Endothelial cell of umbilical vein (primary cell): Measurements from ENCODE around the gene RAP1GDS1. TPM values are rescaled to one million over a fixed set of nuclear protein-coding genes. Genes with fewer than 3 reads are reported as not detected.

Experiments
- BruUV-seq: library from RNA; stranded (reverse); fragments of 400-500 nt; replicated peaks from 2 replicates; lab custom pipeline; 2021; lab: Mats Ljungman, UMichigan
- CTCF ChIA-PET: fragments of 300-600, 350-600 bp; sonication (Branson Sonifier 250); formaldehyde crosslinking; loops from one replicate; lab custom pipeline; 2021; ENCODE audit warnings: antibody characterized with exemption, inconsistent platforms; lab: Charles Lee
- POLR2A ChIA-PET: fragments of 300-600, 350-600 bp; sonication (Branson Sonifier 250); formaldehyde crosslinking; loops from one replicate; lab custom pipeline; 2021; ENCODE audit warnings: antibody characterized with exemption, inconsistent platforms; lab: Charles Lee
- DNase-seq: peaks from one replicate; pipeline ENCODE4 v3.0.0-alpha.2; 2011; ENCODE audit warnings: low read depth, low spot score
- FAIRE-seq: peaks from 2 replicates; lab custom pipeline; 2011; peaks lifted over from hg19 to GRCh38; lab: Jason Lieb, UNC
- H2AFZ ChIP-seq: 2 replicates; pipeline ENCODE4 v1.6.0; 2012; ENCODE audit warnings: low read depth, low read length, control low read depth, inconsistent platforms
- H3K27ac ChIP-seq: 2 replicates; pipeline ENCODE4 v1.5.1; 2011; ENCODE audit warnings: low read depth, mild to moderate bottlenecking, control low read depth, low read length, moderate library complexity; ENCODE audit not compliant: insufficient read depth
- H3K27me3 ChIP-seq, 2 experiments: 2 replicates each; pipeline versions ENCODE4 v1.6.0 to v1.6.1; 2011; ENCODE audit warnings: low read length in 2 of 2, mixed read lengths in 1 of 2; ENCODE audit not compliant: control insufficient read depth in 2 of 2, insufficient read depth in 2 of 2
- H3K36me3 ChIP-seq, 2 experiments: 2 replicates in 1 of 2; 3 replicates in 1 of 2; pipeline ENCODE4 v1.5.1; 2011; ENCODE audit warnings: low read length in 2 of 2, mild to moderate bottlenecking in 1 of 2, moderate library complexity in 1 of 2; ENCODE audit not compliant: control insufficient read depth in 2 of 2, insufficient read depth in 2 of 2; ENCODE audit errors: extremely low read depth in 1 of 2
- H3K4me1 ChIP-seq: 3 replicates; pipeline ENCODE4 v1.5.1; 2011; ENCODE audit warnings: mild to moderate bottlenecking, low read length; ENCODE audit not compliant: control insufficient read depth, insufficient read depth; ENCODE audit errors: extremely low read depth
- H3K4me2 ChIP-seq: 2 replicates; pipeline ENCODE4 v1.6.1; 2011; ENCODE audit warnings: low read length, control low read depth, mixed read lengths; ENCODE audit not compliant: insufficient read depth
- H3K4me3 ChIP-seq, 3 experiments: fragments of 200-600 bp in 1 of 3; sonication (generic), shearing (Covaris generic) in 1 of 3; replicated peaks in 1 of 3; 2 replicates each; pipeline ENCODE4 v1.5.1; 2011 to 2016; ENCODE audit warnings: control low read depth in 3 of 3, low read length in 3 of 3, mild to moderate bottlenecking in 2 of 3, inconsistent platforms in 1 of 3, low read depth in 1 of 3, moderate library complexity in 1 of 3; ENCODE audit not compliant: insufficient read depth in 1 of 3
- H3K79me2 ChIP-seq: 2 replicates; pipeline ENCODE4 v1.6.0; 2012; ENCODE audit warnings: low read length, inconsistent platforms; ENCODE audit not compliant: control insufficient read depth, insufficient read depth
- H3K9ac ChIP-seq: replicated peaks from 2 replicates; pipeline ENCODE3; 2011; ENCODE audit warnings: low read length, control low read depth; ENCODE audit not compliant: insufficient read depth; ENCODE audit errors: extremely low read depth
- H3K9me1 ChIP-seq: replicated peaks from 3 replicates; pipeline ENCODE4 v1.6.0; 2011; ENCODE audit warnings: mild to moderate bottlenecking, low read length; ENCODE audit not compliant: control insufficient read depth, insufficient read depth; ENCODE audit errors: extremely low read depth
- H3K9me3 ChIP-seq: replicated peaks from 2 replicates; pipeline ENCODE4 v1.5.1; 2012; ENCODE audit warnings: low read length, inconsistent platforms; ENCODE audit not compliant: control insufficient read depth, insufficient read depth
- H4K20me1 ChIP-seq: replicated peaks from 2 replicates; pipeline ENCODE3; 2011; ENCODE audit warnings: mild to moderate bottlenecking, low read length; ENCODE audit not compliant: control insufficient read depth, insufficient read depth; ENCODE audit errors: extremely low read depth
- CTCF ChIP-seq, 2 donors: IDR thresholded peaks; 1 replicate in 1 of 2; 2 replicates in 1 of 2; pipeline ENCODE4 v1.5.1; 2011; ENCODE audit warnings: low read length in 2 of 2, mild to moderate bottlenecking in 2 of 2, moderate library complexity in 2 of 2, control low read depth in 1 of 2, inconsistent platforms in 1 of 2, low read depth in 1 of 2; ENCODE audit not compliant: insufficient read depth in 1 of 2; ENCODE audit errors: extremely low read depth in 1 of 2
- EZH2 ChIP-seq: IDR thresholded peaks from 2 replicates; pipeline ENCODE4 v1.6.1; 2012; ENCODE audit warnings: borderline replicate concordance, low read depth, mild to moderate bottlenecking, moderate library complexity, low read length, inconsistent platforms; ENCODE audit not compliant: severe bottlenecking
- FOS ChIP-seq: IDR thresholded peaks from 2 replicates; pipeline ENCODE4 v1.6.1; 2011; ENCODE audit warnings: mild to moderate bottlenecking, low read length, moderate library complexity, borderline replicate concordance; ENCODE audit not compliant: insufficient read depth
- GATA2 ChIP-seq: IDR thresholded peaks from 2 replicates; pipeline ENCODE4 v1.7.0; 2011; ENCODE audit warnings: low read depth, mild to moderate bottlenecking, moderate library complexity, mixed read lengths, low read length; ENCODE audit not compliant: insufficient read length, insufficient read depth
- JUN ChIP-seq: IDR thresholded peaks from 2 replicates; pipeline ENCODE4 v1.6.1; 2011; ENCODE audit warnings: borderline replicate concordance, low read depth; ENCODE audit not compliant: insufficient read length, insufficient read depth
- MAX ChIP-seq: IDR thresholded peaks from 2 replicates; pipeline ENCODE4 v1.6.1; 2011; ENCODE audit not compliant: insufficient read depth, insufficient read length
- MYC ChIP-seq: IDR thresholded peaks from one replicate; pipeline ENCODE4 v1.6.1; 2011; ENCODE audit warnings: mild to moderate bottlenecking, low read depth, low read length
- POLR2A ChIP-seq: IDR thresholded peaks from 2 replicates; pipeline ENCODE4 v1.6.1; 2012; ENCODE audit warnings: low read depth, mild to moderate bottlenecking, control low read depth, low read length
- POLR2AphosphoS5 ChIP-seq: IDR thresholded peaks from 2 replicates; pipeline ENCODE4 v1.6.1; 2012; ENCODE audit warnings: low read depth, mild to moderate bottlenecking, control low read depth, low read length, moderate library complexity; ENCODE audit not compliant: insufficient read depth
- dilution Hi-C: fragments of 300-500 bp; cut with MboI; formaldehyde crosslinking; loops from one replicate; pipeline ENCODE4 v1.15.0; 2019; ENCODE audit warnings: low sequenced_read_pairs; ENCODE audit not compliant: extremely low pct_ligation_motif_present
- intact Hi-C: fragments of 100-400 bp; cut with micrococcal nuclease; formaldehyde crosslinking; loops from one replicate; pipeline ENCODE4 v1.10.0; 2022
- polyA plus RNA-seq, 4 experiments: library from polyadenylated mRNA; depleted of rRNA in 3 of 4; stranded (reverse) in 3 of 4; unstranded in 1 of 4; fragments of >200 nt; gene quantifications; 2 replicates each; pipeline versions ENCODE4 v1.2.1 to v1.2.3, GENCODE V29; 2011 to 2012; ENCODE audit warnings: missing spikeins in 1 of 4
- total RNA-seq: library from RNA; stranded (reverse); gene quantifications from 2 replicates; pipeline ENCODE4 v1.2.3, GENCODE V29; 2021

The RAP1GDS1 gene
- total and polyA plus RNA-seq, 2 donors (not counting 3 experiments of a cell fraction or from before 2014, with no cell fraction given): 17.6 to 52.8 TPM

GRCh38 chr4:98369322-98369721, 108.1 kb downstream of the RAP1GDS1 start:
- DNase-seq: no peak
- FAIRE-seq: no peak
- no peaks in the 10 kb centered on the region for H3K4me1 ChIP-seq
- H3K4me3 ChIP-seq: no peak overlapping the region
- no peak for TF ChIP-seq EZH2
- no peak for TF ChIP-seq FOS
- TF ChIP-seq MAX: no peak
- no peak for TF ChIP-seq POLR2A
- no peak for TF ChIP-seq JUN
- TF ChIP-seq CTCF (IDR thresholded peaks at IDR 0.05; ENCODE audit: extremely low read depth in 1 of 2, insufficient read depth in 1 of 2, low read depth in 1 of 2, low read length in 2 of 2): no peak
- TF ChIP-seq GATA2: no peak
- TF ChIP-seq POLR2AphosphoS5: no peak
- no peak for TF ChIP-seq MYC
- H3K4me2 ChIP-seq: no peak overlapping the region
- H3K27me3 ChIP-seq: no peaks in the 10 kb centered on the region
- no peaks in the 10 kb centered on the region for H3K36me3 ChIP-seq
- H4K20me1 ChIP-seq: no peaks in the 10 kb centered on the region
- POLR2A ChIA-PET: no interaction called here
- no peak overlapping the region for H3K27ac ChIP-seq
- dilution Hi-C loops (no loop called here), intact Hi-C loops (no loop called here)
- CTCF ChIA-PET: interaction anchor here (1.0 kb wide), 1 partner anchor 8 kb away, joined by 3 read pairs; no protein-coding TSS in a partner anchor
- H3K79me2 ChIP-seq: no peaks in the 10 kb centered on the region
- no peak overlapping the region for H2AFZ ChIP-seq
- no peak overlapping the region for H3K9ac ChIP-seq
- no TSS peak for BruUV-seq
- H3K9me1 ChIP-seq: no peaks in the 10 kb centered on the region
- no peaks in the 10 kb centered on the region for H3K9me3 ChIP-seq
